ENCODE results near the gene CPT1A.
A peak's percentile ranks its signal among the peaks of the same experiment; 100 is the strongest.
"Not testable (repeated sequence)": the region's sequence is repeated elsewhere in the genome, so short reads cannot be mapped to it uniquely, and the experiment has no call there.

Gene CPT1A

DNA sequence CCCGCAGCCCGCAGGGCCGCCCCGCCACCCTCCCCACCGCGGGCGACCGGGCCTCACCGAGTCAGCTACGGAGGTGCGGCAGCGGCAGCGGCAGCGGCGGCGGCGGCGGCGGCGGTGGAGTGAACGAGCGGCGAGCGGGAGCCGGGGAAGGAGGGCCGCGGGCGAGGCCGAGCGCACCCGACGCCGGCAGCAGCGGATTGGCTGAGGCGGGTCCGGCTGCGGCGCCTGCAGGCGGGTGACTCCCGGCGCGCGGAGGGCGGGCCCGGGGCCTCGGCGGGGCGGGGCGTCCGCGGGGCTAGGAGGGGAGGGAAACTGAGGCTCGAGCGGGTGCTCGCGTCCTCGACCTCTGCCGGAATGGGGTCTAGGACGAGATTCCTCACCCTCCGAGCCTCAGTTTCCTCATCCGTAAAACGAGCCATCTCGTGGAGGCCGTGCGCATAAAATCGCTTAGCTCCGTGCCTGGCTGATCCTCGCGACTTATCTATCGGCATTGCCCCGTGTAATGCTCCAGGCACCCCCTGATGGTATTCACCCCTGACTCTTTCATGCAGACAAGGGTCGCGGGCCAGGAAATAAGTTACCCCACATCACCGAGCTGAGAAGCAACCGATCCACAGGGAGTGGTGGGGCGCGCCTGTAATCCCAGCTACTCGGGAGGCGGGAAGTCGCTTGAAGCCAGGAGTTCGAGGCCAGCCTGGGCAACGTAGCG lies at the start of gene CPT1A:
Gene CPT1A (minus strand): TSS at position 199 of the 709 bp plus-strand sequence. CDS start 26,442 bp downstream, outside the sequence.
- peak; percentile 68 for DNase-seq

DNA sequence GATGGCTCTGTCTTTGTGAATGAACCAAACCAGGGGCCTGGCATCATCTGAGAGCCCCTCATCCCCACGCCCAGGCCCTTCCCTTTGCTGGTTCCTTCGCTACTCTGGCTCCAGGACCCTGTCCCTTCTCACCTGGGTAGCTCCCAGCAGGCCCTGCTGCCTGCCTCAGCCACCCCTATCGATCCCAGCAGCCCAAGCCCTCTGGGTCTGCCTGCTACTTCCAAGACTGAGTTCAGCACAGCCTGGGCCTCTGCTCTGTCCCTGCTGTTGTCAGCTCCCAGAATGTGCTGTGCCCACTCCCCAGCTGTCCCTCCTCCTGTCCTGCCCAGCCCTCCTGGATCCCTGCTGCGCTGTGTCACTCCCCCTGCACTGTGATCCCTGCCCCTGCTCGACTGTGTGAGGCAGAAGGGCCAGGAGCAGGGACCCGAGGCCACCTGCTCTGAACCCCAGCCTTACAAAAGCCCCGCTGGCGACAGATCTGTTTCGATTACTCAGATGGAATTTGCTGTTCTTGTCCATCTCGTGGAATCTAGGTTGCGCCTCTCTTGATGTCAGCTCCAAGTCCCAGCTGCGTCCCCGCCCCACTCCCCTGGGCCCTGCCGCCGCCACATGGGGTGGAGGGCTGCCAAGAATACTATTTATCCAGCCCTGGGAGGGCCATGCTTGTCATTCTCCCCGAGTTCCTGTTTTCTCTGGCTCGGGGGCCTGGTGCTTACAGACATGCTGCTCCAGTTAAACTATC lies 48.9 kb upstream of the CPT1A start:
- peak; percentile 9 for DNase-seq

DNA sequence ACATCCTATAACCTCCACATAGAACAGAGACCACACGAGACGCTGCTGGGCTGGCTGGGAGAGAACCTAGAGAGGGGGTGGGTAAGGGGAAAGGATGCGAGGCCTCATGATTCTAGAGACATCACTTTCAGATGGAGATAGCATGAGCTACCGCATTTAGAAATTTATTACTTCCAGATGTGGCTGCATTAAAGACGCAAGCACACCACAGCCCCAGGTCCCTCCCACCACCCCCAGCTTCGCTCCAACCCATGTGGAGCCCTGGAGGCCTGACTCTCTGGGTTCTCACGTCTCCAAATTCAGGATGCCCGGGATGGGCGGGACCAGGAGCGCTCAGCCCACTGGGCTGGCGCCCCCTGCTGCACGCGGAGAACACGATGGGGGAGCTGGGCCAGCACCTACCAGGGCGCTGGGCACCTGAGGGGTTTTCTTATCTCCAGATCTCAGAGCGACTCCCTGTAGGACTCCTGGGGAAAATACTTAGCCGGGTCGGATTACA lies 48.3 kb upstream of the CPT1A start:
- no peak for DNase-seq

DNA sequence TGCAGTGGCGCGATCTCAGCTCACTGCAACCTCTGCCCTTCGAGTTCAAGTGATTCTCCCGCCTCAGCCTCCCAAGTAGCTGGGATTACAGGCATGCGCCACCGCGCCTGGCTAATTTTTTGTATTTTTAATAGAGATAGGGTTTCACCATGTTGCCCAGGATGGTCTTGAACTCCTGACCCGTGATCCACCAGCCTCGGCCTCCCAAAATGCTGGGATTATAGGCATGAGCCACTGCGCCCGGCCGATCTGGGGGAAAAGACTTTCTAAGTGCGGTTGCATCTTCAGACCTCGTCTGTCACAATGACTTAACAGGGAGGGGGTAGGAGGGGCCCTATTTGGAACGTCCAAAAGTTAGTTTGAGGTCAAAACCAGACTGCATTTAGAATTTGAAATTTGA lies 43.1 kb upstream of the CPT1A start:
- not testable (repeated sequence) for DNase-seq

DNA sequence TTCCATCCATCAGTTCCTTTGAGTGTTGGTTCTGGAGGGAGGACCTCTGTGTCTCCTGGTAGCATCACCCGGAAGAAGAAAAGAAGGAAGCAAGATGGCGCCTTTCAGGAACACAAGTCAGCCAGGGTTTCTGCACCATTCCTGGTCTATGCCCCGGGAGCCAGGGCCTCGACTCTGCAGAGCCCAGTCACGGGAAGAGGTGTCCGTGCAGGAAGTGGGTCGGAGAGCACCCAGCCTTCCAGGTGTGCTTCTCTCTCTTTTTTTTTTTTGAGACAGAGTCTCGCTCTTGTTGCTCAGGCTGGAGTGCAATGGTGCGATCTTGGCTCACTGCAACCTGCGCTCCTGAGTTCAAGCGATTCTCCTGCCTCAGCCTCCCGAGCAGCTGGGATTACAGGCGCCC lies 40.7 kb upstream of the CPT1A start:
- DNase-seq = no peak

DNA sequence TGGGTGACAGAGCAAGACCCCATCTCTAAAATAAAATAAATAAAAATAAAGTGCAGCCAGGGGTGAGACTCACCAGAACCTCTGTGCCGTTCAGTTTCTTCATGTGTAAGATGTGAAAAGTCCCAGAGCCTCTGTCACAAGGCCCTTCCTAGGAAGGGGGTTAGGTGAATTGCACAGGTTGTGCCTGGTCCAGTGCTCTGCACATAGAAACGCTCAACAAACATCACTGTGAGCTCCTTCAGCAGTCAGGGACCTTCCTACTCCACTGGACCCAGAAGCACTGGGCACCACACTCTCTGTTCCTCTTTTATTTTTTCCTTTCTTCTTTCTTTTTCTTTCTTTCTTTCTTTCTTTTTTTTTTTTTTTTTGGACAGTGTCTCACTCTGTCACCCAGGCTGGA lies 39.6 kb upstream of the CPT1A start:
- DNase-seq = no peak

DNA sequence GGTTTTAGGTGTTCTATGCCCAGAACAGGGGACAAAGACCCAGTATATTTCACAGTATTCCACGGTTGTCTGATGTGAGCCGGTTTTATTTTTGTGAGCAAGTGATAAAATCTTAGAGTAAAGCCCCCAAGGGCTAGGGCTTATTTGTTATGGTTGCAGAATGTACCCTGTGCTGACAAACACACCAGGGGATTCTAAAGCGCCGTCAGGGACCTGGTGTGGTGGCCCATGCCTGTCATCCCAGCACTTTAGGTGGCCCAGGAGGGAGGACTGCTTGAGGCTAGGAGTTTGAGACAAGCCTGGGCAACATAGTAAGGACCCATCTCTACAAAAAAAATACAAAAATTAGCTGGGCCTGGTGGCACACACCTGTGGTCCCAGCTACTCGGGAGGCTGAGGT lies 39.1 kb upstream of the CPT1A start:
- no peak for DNase-seq

DNA sequence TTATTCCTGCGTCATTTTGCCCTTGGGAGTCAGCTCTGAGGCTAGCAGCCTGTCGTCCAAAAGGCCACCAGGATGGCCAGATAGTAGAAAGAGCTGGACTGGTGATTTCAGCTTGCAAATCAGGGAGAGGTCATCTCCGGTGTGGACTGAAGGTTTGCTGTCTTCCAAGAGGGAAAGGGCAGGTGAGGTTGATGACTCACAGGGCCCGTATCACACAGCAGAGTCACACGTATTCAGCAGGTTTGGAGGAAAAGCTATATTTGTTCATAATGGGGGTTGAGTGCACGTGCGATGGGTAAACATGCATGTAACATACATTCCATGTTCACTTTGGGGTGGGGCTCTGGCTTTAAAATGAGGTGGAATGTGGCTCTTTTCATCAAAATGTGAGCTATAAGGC lies 36.3 kb upstream of the CPT1A start:
- DNase-seq = no peak

DNA sequence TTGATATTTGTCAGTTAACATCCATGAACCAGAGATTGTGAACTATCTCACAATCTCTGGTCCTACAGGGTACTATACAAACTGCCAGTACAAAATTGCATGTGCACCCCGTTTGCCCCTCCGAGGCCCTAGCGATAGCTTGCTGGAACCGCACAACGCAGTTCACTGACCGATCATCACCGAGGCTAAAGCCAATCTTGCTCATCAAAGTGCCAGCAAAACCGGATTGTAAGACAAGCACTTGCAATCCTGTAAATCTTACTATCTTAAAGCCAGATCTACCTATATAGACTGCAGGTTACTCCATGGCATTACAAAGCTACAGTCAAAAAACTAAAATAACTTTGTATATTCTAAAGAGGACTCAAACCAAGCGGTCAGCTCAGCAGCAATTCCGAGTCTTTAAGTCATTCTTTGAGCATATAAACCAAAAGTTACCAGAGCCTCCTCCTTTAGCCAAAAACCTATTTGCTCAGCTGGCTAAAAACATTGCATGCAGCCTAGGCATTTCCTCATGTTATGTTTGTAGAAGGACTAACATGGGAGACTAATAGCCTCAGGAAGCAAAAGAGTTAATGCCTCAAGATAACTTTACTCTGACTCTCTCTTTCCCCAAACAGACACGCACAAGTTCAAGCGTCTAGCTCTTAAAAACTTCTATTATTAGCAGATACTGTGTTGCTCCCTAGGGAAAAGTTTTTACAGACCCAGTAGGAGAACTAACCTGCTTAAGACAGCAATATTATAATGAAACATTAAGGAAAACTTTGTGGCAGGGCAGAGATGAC lies 30.7 kb upstream of the CPT1A start:
- no peak for DNase-seq

DNA sequence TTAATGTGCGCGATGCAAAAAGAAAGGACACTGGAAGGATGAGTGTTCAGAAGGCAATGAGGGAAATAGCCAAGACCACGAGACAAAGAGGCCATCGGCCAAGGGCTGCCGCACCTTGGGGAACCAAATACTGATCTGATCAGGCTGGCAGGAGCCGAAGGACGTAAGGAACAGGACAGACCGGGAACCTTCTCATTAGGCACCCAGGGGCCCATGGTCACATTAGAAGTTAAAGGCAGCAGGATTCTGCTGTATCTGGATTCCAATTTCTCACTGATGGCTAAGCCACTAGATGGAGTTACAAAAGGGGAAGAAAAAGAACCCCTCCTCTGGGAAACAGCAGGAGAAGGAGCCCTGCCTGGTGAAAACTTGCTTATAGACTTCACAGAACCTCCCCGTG lies 28.8 kb upstream of the CPT1A start:
- no peak for DNase-seq

DNA sequence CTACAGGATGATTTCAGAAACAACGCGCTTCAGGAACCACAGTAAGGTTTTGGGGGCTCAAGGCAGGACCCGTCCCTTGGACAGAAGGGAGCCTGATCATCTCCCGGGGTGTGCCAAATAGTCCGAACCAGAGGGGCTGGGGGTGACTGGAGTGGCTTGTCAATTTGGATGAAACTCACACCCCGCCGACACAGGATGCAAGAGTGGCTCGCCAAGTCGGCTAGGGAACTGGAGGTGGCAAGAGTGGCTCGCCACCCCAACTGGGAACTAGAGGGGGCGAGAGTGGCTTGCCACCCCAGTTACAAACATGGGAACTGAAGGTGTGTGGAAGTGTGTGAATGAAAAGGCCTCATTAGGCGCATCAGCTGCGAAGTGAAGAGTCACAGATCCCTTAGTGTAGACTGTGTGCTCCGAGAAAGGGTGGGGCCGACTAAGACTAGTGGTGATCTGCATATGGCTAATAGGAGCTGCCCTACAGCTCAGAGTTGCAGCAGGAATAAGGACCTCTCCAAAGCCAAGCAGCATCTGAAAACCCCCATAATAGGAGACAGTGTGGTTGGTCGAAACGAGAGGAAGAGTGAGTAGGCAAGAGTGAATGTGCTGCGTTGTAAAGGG lies 26.6 kb upstream of the CPT1A start:
- no peak for DNase-seq

DNA sequence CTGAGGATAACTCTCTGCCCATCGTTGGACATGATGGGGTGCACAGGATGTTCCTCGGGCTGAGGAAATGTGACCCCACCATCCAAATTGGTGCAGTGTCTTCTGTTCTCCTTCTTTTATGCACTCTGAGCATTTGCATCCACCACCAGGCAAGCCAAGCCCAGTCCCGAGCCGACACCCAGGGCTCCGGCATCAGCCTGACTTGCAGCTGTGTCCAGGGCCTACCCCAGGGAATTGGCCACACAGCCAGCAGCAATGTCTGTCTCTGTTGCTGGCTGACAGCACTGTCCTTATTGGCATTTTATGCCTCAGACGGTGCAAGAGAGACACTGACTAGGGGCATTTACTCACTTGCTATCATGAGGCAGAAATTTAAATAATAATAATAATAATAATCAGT lies 25.4 kb upstream of the CPT1A start:
- DNase-seq = no peak

DNA sequence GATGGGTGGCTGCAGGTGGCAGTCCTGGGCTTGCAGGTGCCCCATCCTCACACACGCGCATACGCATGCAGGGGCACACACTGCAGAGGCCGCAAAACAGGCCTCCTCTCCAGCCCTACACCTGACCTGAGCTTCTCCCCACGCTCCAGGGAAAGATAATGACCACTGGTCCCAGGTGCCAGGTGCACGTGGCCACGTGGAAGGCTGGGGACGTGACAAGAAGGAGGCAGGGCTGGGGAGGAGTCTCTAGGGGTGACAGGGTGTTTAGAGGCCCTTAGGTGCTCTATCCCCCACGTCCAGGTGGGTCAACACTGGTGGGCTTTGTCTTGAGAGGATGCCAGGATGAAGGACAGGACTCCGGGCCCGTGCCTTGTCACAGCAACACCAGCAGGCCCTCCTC lies 23.5 kb upstream of the CPT1A start:
- DNase-seq = no peak

DNA sequence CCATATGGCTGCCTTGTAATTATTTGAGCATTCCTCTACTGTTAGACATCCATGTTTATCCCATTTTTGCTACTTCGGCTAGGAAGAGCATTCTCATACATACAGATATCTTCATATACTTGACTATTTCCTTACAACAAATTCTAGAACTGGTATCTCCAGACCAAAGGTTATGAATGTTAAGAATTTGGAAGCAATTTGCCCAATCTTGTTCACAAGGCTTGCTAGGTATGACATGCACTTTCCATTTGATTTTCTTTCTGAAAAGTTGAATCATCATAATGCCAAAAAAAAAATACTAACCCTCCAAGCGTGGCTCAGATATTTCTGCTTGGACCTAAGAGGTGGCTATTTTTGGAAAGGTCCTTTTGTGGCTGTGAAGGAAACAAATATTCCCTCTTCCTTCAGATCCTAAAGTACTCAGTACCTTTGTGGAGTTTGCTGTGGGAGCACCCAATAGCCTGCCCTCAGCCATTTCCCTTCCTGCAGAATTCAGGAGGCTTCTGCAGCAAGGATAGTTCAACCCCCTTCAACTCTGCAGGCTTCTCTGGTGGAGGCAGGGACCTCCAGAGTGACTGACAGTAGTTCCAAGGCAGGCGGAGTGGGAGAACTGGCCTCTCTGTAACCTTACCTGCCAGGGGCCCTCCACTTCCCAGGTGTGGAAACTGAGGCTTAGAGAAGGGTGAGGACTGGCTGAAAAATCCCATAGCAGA lies 22.0 kb upstream of the CPT1A start:
- no peak for DNase-seq

DNA sequence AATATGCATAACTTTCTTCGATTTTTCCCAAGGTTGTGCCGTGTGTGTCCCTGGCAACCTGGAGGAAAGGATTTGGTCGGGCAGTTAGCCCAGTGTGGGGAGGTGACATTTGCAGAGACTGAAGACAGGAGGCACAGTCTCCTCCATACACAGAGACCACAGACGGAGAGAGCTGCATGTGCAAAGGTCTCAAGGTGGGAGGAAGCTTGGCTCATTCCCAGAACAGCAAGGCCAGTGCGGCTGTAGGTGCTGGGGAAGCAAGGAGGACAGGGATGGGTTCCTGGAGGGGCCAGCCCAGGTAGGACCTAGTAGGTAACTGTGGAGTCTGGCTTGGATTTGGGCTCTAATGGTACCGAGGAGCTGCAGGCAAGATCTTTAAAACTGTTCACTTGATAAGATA lies 20.7 kb upstream of the CPT1A start:
- DNase-seq = no peak

DNA sequence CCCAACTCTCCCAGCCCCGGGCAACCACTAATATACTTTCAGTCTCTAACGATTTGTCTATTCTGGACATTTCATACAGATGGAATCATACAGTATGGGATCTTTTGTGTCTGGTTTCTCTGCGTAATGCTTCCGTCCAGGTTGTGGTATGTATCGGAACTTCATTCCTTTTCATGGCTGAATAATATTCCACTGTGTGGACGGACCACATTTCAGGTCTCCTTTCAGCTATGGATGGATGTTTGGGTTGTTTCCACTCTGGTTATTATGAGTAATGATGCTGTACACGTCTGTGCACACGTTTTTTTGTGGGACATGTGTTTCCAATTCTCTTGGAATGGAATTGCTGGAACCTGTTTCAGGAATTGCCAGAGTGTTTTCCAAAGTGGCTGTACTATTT lies 17.4 kb upstream of the CPT1A start:
- DNase-seq = no peak

DNA sequence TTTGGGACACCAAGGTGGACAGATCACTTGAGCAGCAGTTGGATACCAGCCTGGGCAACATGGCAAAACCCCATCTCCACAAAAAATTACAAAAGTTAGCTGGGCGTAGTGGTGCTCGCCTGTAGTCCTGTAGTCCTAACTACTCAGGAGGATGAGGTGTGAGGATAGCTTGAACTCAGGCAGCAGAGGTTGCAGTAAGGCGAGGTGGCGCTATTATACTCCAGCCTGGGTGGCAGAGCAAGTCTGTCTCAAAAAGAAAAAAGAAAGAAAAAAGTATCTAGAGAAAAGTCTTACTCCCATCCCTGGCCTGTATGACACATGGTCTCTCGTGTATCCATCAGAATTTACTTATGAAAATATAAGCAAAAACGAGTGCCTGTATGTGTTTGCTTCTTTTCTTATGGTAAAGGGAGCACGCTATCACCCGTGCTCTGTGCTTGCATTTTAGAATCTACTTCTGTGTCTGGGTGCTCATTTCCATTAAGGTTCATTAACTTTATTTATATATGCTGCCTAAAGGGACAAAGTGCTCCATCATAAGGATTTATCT lies 15.4 kb upstream of the CPT1A start:
- DNase-seq = no peak

DNA sequence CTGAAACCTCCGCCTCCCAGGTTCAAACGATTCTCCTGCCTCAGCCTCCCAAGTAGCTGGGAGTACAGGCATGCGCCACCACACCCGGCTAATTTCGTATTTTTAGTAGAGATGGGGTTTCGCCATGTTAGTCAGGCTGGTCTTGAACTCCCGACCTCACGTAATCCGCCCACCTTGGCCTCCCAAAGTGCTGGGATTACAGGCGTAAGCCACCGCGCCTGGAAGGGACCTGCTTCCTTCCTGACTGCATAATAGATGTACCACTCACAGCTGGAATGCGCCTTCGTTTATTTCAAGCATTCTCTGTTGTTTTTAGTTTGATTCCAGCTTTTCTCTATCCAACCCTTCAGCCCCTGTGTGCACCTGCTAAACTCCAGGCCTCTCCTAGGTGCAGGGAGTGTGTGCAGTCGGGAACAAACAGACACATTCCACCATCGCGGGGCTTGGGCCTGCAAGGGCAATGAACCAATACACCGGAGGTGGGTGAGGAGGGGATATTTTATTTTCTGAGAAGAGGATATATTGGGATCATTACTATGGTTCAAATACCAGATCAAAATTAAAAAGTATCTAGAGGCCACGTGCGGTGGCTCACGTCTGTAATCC lies 14.8 kb upstream of the CPT1A start:
- not testable (repeated sequence) for DNase-seq

DNA sequence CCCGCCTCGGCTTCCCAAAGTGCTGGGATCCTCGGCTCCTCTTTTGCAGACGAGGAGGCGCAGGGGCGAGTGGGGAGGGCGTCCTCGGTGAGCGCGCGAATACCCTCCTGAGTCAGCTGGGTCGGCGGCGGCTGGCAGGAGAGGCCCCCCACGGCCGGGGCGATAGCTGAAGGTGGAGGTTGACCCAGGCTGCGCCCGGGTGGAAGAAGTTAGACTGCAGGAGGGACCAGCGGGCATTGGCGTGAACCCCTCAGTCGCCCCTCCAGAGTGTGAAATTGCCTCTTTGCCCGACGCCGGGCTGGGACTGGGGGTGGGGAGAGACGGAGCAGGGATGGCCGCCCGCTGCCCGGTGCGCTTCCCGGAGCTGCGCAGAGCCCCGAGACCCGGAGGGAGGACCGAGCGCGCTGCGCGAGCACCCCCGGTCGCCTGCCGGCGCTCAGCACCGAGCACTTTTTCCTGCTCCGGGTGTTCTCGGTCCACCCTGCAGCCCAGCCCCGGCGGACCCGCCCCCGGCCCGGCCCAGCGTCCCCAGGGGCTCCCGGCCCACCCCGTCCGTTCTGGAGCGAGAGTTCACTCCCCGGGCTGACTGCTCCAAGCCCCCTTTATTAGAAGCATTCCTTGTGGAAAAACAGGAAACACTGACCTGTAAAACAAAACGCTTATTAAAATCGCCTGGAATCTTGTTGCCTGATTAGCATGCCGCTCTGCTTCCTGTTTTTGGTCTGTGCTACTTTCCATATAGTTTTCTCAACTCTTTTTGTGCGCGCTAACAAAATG lies 13.7 kb upstream of the CPT1A start:
- no peak for DNase-seq

DNA sequence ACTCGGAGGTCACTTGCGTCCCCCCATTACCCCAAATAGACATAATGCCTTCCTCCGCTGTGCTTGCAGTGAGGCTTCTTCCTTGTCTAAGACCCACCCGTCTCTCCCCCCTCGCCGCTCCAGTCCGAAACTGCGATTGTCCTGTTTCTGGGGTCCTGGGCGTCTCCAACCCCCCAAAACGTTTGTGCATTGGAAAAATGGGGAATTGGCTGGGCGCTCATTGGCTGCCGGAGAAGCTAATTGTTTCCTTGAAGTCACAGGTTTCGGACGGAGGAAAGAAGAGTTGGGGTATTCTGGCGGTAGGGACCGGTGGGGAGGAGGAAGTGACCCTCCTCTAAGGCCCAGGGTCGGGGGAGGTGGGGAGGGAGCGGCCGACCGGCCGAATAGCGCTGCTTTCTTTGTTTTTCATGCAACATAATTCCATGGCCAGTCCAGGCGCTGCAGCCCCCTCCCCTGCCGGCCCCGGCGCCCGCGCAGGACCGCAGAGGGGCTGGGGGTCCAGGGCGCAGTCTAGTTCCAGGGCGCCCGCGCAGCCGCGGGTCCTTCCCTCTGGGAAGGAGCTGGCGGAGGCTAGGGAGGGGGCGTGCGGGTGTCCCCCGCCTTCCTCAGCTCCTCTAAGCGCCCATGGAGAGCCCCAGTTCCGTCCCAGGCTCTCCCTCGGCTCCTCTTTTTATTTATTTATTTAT lies 12.7 kb upstream of the CPT1A start:
- DNase-seq = no peak

Data from GDM1 (cell line).